Measurements from ENCODE around the gene TXN2.

Gene TXN2

DNA sequence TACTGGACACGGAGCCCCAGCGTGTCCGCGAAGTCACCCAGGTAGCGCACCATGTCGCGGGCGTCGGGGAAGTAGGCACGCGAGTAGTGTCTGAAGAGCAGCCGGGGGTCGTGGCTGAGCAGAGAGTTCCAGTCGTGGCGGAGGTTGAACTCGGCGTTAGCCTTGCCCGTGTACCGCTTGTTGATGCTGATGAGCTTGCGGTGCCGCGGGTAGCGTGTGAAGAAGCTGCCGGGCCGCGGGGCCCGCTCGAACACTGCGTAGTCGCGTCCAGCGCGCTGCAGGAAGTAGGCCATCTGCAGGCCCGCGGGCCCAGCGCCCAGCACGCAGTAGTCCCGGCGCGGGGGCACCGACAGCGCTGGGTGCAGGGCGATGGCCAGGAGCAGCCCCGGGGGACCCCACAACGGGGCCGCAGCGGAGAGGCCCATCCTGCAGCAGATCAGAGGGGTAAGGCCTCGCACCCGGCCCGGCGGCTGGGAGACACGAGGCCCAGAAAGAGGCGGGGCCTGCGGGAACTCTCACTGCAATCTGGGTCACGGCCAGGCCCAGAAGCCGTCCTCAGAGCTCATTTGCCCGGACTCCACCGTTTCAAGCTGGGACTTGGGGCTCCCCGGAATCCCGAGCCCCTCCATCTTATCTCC is 24.7 kb upstream of the TXN2 start:
- H3K27ac ChIP-seq: peak overlapping the region in 1 of 2 donors; percentile 89
- H3K4me3 ChIP-seq: peak overlapping the region; percentile 82
- DNase-seq (ENCODE audit: low spot score): no peak
- TF ChIP-seq, protein P1, sequence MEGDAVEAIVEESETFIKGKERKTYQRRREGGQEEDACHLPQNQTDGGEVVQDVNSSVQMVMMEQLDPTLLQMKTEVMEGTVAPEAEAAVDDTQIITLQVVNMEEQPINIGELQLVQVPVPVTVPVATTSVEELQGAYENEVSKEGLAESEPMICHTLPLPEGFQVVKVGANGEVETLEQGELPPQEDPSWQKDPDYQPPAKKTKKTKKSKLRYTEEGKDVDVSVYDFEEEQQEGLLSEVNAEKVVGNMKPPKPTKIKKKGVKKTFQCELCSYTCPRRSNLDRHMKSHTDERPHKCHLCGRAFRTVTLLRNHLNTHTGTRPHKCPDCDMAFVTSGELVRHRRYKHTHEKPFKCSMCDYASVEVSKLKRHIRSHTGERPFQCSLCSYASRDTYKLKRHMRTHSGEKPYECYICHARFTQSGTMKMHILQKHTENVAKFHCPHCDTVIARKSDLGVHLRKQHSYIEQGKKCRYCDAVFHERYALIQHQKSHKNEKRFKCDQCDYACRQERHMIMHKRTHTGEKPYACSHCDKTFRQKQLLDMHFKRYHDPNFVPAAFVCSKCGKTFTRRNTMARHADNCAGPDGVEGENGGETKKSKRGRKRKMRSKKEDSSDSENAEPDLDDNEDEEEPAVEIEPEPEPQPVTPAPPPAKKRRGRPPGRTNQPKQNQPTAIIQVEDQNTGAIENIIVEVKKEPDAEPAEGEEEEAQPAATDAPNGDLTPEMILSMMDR (IDR thresholded peaks at IDR 0.05): no peak

DNA sequence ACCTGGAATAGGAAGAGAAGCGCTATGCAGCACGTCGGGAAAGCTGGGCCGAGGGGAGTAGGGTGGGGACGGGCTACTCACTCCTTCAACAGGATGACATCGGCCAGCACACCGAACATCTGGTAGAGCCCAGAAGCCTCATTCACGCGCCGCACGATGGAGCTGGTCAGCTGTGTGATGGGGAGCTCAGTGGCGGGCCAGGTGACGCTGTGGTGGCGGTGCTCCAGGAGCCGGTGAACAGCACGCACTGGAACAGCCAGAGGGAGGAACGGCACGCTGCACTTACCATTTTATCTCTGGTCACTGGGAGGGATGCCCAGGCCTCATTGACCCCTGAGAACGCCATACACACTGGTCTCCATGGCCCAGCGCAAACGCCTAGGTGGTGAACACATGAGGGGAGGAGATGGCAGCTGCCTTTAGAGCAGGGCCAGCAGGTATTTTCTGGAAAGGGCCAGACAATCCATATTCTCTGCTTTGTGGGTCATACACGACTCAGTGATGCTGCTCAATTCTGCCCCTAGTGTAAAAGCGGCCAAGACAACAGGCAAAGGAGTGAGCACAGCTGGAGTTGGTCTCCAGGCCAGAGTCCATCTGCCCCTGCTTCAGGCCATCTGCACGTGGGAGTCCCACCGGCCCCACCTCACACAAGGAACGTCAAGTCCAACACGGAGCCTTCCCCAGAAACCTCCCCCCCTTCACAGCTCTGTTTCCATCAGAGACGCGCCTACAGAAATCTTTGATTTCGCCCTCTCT is 16.6 kb upstream of the TXN2 start:
- no peak for DNase-seq (ENCODE audit: low spot score)
- no peak overlapping the region for H3K27ac ChIP-seq
- no peak overlapping the region for H3K4me3 ChIP-seq
- TF ChIP-seq, protein P1 (IDR thresholded peaks at IDR 0.05): no peak

DNA sequence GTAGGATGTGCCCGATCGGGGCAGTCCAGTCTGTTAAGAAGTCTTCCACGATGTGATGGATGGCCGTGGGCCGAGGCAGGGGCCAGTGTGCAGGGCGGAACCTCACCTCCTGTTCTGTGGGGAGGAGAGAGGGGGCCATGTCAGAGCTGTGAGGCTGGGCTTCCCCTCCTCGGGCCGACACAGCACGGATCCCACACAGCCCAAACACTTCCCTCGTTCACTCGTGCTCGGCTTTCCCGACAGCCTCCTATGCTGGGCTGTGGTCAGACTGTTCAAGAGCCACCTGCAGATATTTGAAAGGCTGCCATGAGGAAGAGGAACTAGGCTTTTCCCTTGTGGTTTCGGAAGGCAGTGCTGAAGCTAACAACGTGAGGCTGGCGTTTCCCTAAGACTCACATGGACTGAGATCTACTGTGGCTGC is 12.3 kb upstream of the TXN2 start:
- Histone ChIP-seq H3K27ac (no peak overlapping the region), H3K4me3 (no peak overlapping the region)
- TF ChIP-seq, protein P1 (IDR thresholded peaks at IDR 0.05): no peak
- DNase-seq (ENCODE audit: low spot score): no peak

DNA sequence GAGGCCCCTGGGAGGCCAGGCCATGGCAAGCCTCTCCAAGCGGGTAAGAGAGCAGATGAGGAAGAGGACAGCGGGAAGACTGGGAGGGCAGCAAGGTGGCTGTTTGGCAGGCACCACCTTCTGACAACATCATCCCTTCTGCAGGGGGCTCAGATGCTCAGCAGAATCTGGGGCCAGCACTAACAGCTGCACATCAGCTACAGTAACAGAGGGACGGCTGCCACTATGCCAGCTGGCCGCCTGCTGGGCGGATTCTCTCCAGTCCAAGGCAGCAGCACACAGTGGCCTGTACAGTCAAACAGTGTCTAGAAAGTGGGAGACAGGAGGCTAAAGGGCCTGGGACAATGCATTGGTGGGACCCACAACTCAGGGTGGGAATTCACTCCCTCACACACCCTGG is 10.7 kb upstream of the TXN2 start:
- TF ChIP-seq, protein P1 (IDR thresholded peaks at IDR 0.05): no peak
- no peak for DNase-seq (ENCODE audit: low spot score)
- H3K27ac ChIP-seq: no peak overlapping the region
- no peak overlapping the region for H3K4me3 ChIP-seq

DNA sequence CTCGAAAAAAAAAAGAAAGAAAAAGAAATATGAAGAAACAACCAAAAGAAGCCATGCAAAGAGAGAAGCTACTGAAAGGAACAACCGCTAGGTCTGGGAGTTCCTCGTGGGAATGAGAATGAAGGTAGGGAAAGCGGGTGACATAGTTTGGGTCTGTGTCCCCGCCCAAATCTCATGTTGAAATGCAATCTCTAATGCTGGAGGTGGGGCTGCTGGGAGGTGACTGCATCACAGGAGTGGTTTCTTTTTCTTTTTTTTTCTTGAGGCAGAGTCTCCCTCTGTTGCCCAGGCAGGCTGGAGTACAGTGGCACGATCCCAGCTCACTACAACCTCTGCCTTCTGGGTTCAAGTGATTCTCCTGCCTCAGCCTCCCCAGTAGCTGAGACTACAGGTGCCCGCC is 9.7 kb upstream of the TXN2 start:
- H3K27ac ChIP-seq: no peak overlapping the region
- TF ChIP-seq, protein P1 (IDR thresholded peaks at IDR 0.05): no peak
- H3K4me3 ChIP-seq: no peak overlapping the region
- DNase-seq (ENCODE audit: low spot score): no peak

DNA sequence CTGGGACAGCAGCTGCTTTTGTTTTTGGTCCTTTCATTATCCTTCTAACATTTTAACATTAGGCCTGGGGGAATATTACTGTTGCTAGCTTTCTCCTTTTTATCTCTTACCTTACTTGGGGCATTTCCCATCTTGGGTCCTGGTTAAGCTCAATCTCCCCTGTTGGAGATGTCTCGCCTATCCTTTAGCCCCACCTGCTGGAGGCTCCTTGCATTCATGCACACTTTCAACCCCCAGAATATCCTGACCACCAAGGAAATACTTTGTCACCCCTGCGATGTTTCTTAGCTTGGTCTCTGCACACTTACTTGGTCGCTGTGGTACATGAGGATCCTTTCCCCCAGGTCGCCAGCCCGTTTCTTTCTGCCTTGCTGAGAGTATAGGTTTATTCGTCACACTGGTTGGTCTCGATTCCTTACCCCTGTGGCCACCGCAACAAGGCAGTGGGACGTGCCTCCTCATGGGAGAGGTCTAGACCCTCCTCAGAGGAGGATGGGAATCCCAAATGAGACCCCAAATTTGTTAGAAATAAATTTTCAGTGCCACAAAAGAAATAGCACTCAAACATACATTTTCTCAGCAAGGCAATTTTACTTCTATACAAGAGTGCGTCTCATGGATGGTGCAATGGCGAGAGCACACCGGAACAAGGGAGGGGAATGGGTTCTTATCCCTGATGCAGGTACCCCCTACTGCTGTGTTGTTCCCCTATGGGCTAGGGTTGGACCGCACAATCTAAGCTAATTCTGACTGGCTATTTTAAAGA is 5.4 kb upstream of the TXN2 start:
- Histone ChIP-seq H3K27ac (no peak overlapping the region), H3K4me3 (no peak overlapping the region)
- DNase-seq (ENCODE audit: low spot score): no peak
- TF ChIP-seq, protein P1 (IDR thresholded peaks at IDR 0.05): peak; percentile 38

Data from coronary artery (tissue), 2 donors.